Measurements from ENCODE around the gene GPR22. TPM values are rescaled to one million over a fixed set of nuclear protein-coding genes. Genes with fewer than 3 reads are reported as not detected.

Gene GPR22
- total RNA-seq, 2 experiments from 2014 or later = not detected

DNA sequence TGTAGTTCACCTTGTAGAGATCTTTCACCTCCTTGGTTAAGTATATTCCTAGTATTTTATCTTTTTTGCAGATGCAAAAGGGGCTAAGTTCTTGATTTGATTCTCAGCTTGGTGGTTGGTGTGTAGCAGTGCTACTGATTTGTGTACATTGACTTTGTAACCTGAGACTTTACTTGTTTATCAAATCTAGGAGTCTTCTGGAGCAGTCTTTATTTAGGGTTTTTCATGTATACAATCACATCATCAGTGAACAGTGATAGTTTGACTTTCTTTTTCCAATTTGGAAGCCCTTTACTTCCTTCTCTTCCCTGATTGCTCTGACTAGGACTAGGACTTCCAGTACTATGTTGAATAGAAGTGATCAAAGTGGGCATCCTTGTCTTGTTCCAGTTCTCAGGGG is 33.8 kb downstream of the GPR22 start:
- H3K27ac ChIP-seq (ENCODE audit: low read depth in 1 of 2, low read length in 2 of 2) = no peak overlapping the region
- no peak overlapping the region for H3K4me3 ChIP-seq (ENCODE audit: low read length)
- no peaks in the 10 kb centered on the region for H3K27me3 Mint-ChIP-seq
- peaks cover 4% of the 10 kb centered on the region for H3K4me1 ChIP-seq (ENCODE audit: insufficient read depth, low read length)
- H3K9me3 Mint-ChIP-seq = no peaks in the 10 kb centered on the region
- intact Hi-C loops (cut with DNase I, micrococcal nuclease) = no loop called here
- DNase-seq (no peak), ATAC-seq (ENCODE audit: poor library complexity) (no peak)
- ChIA-PET POLR2A (no interaction called here), CTCF (no interaction called here)
- H3K36me3 ChIP-seq (ENCODE audit: insufficient read depth, low read length) = peaks cover 18% of the 10 kb centered on the region
- no peak overlapping the region for H3K4me3 Mint-ChIP-seq
- H3K27ac Mint-ChIP-seq = no peak overlapping the region
- H3K4me1 Mint-ChIP-seq (ENCODE audit: low read depth) = peaks cover 32% of the 10 kb centered on the region
- TF ChIP-seq, protein P1, sequence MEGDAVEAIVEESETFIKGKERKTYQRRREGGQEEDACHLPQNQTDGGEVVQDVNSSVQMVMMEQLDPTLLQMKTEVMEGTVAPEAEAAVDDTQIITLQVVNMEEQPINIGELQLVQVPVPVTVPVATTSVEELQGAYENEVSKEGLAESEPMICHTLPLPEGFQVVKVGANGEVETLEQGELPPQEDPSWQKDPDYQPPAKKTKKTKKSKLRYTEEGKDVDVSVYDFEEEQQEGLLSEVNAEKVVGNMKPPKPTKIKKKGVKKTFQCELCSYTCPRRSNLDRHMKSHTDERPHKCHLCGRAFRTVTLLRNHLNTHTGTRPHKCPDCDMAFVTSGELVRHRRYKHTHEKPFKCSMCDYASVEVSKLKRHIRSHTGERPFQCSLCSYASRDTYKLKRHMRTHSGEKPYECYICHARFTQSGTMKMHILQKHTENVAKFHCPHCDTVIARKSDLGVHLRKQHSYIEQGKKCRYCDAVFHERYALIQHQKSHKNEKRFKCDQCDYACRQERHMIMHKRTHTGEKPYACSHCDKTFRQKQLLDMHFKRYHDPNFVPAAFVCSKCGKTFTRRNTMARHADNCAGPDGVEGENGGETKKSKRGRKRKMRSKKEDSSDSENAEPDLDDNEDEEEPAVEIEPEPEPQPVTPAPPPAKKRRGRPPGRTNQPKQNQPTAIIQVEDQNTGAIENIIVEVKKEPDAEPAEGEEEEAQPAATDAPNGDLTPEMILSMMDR (IDR thresholded peaks at IDR 0.05) = no peak
- no peaks in the 10 kb centered on the region for H3K9me3 ChIP-seq (ENCODE audit: control insufficient read depth in 1 of 2, insufficient read depth in 1 of 2, low read length in 2 of 2)
- peaks cover 37% of the 10 kb centered on the region for H3K36me3 Mint-ChIP-seq (ENCODE audit: low read depth)
- H3K27me3 ChIP-seq (ENCODE audit: control insufficient read depth in 1 of 2, insufficient read depth in 2 of 2, low read length in 2 of 2) = no peaks in the 10 kb centered on the region

DNA sequence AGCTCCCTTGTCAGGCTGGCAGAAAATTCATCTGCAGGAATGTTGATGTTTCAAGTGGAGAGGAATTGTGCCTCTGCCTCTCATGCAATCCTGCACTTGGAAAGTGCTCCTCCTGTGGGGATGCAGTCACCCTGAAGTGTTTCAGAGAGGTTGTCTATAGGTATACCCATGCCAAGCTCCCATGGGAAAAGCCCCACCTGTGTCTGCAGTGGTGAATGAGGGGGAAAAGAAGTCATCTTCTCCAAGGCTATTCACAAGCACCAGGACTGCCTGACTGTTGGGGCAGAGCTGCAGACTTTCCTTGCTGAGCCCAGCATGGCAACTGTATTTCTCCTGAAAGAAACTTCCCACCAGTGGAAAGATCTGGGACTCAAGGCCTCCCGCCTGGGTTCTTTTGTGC is 35.5 kb downstream of the GPR22 start:
- ChIA-PET CTCF (no interaction called here), POLR2A (no interaction called here)
- Mint-ChIP-seq H3K4me1 (ENCODE audit: low read depth) (peaks cover 29% of the 10 kb centered on the region), H3K27ac (no peak overlapping the region), H3K27me3 (no peaks in the 10 kb centered on the region), H3K9me3 (no peaks in the 10 kb centered on the region), H3K36me3 (ENCODE audit: low read depth) (peaks cover 31% of the 10 kb centered on the region), H3K4me3 (no peak overlapping the region)
- DNase-seq = no peak
- Histone ChIP-seq H3K9me3 (ENCODE audit: control insufficient read depth in 1 of 2, insufficient read depth in 1 of 2, low read length in 2 of 2) (no peaks in the 10 kb centered on the region), H3K27me3 (ENCODE audit: control insufficient read depth in 1 of 2, insufficient read depth in 2 of 2, low read length in 2 of 2) (no peaks in the 10 kb centered on the region), H3K4me3 (ENCODE audit: low read length) (no peak overlapping the region), H3K4me1 (ENCODE audit: insufficient read depth, low read length) (peaks cover 4% of the 10 kb centered on the region), H3K36me3 (ENCODE audit: insufficient read depth, low read length) (peaks cover 18% of the 10 kb centered on the region), H3K27ac (ENCODE audit: low read depth in 1 of 2, low read length in 2 of 2) (no peak overlapping the region)
- TF ChIP-seq, protein P1 (IDR thresholded peaks at IDR 0.05) = no peak
- ATAC-seq (ENCODE audit: poor library complexity) = no peak
- intact Hi-C loops (cut with DNase I, micrococcal nuclease) = no loop called here

DNA sequence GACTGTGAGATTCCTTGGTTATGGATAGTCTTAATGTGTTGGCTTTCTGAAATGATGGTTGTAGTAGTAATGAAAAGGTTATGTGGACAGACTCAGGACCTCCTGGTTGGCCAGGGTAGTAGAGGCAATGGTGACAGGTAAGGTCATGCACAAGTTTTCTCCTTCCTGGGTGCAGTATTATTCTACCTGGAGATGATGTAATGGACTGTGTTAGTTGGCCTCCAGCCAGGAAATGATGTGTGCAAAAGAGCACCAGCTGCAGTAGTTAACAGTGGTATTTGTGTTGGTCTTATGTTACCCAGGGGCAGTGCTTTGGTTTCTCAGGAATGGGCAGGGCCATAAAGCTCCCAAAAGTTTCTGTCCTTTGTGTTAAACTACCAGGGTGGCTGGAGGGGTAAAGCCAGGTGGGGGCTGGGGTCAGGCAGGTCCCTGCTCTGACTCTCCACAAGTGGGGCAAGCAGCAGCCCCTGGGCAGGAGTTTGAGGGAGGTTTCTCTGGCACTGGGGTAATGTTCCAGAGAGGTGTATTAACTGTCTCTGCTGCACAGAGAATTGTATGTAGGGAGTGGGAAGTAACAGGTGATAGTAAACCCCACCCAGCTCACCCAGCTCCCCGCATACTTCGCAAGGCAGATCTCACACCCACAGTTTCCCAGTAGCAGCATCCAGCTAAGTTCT is 36.3 kb downstream of the GPR22 start:
- Mint-ChIP-seq H3K36me3 (ENCODE audit: low read depth) (peaks cover 31% of the 10 kb centered on the region), H3K4me3 (no peak overlapping the region), H3K9me3 (no peaks in the 10 kb centered on the region), H3K27ac (no peak overlapping the region), H3K27me3 (no peaks in the 10 kb centered on the region), H3K4me1 (ENCODE audit: low read depth) (peaks cover 30% of the 10 kb centered on the region)
- H3K4me1 ChIP-seq (ENCODE audit: insufficient read depth, low read length) = peaks cover 4% of the 10 kb centered on the region
- H3K36me3 ChIP-seq (ENCODE audit: insufficient read depth, low read length) = peaks cover 18% of the 10 kb centered on the region
- no peak overlapping the region for H3K27ac ChIP-seq (ENCODE audit: low read depth in 1 of 2, low read length in 2 of 2)
- H3K4me3 ChIP-seq (ENCODE audit: low read length) = no peak overlapping the region
- DNase-seq (peak in 2 of 14 experiments; percentile 6 to 22), ATAC-seq (ENCODE audit: poor library complexity) (no peak)
- CTCF ChIA-PET = no interaction called here
- H3K27me3 ChIP-seq (ENCODE audit: control insufficient read depth in 1 of 2, insufficient read depth in 2 of 2, low read length in 2 of 2) = no peaks in the 10 kb centered on the region
- intact Hi-C loops (cut with DNase I, micrococcal nuclease) = no loop called here
- TF ChIP-seq, protein P1 (IDR thresholded peaks at IDR 0.05) = no peak
- POLR2A ChIA-PET = no interaction called here
- no peaks in the 10 kb centered on the region for H3K9me3 ChIP-seq (ENCODE audit: control insufficient read depth in 1 of 2, insufficient read depth in 1 of 2, low read length in 2 of 2)
